ENCODE data around the gene SCYGR1. TPM values are rescaled to one million over a fixed set of nuclear protein-coding genes. Genes with fewer than 3 reads are reported as not detected.
"Not testable (repeated sequence)": the region's sequence is repeated elsewhere in the genome, so short reads cannot be mapped to it uniquely, and the experiment has no call there.

The SCYGR1 gene
- polyA plus RNA-seq, 1 donor from 2014 or later, result not detected

GRCh38 chr2:227386630-227387029 is 1.1 kb downstream of the SCYGR1 start:
- Histone ChIP-seq H3K79me2 (replicated peaks; ENCODE audit: insufficient read depth, low read length) (no peaks in the 10 kb centered on the region), H3K4me2 (ENCODE audit: low read length) (no peak overlapping the region), H3K36me3 (ENCODE audit: insufficient read depth, low read length) (no peaks in the 10 kb centered on the region), H3K9me2 (ENCODE audit: insufficient read depth, low read length) (no peaks in the 10 kb centered on the region), H3K27ac (ENCODE audit: low read length) (no peak overlapping the region), H3K9ac (ENCODE audit: low read length) (no peak overlapping the region), H3F3A (ENCODE audit: insufficient read depth, low read length, poor library complexity, severe bottlenecking) (no peaks in the 10 kb centered on the region), H2AFZ (ENCODE audit: low read depth, low read length) (no peak overlapping the region), H3K27me3 (ENCODE audit: insufficient read depth, low read depth, low read length) (no peaks in the 10 kb centered on the region), H4K20me1 (ENCODE audit: insufficient read depth) (no peaks in the 10 kb centered on the region), H3K4me3 (ENCODE audit: low read length) (no peak overlapping the region), H3K9me3 (ENCODE audit: low read length) (no peaks in the 10 kb centered on the region)
- TF ChIP-seq EZH2 (IDR thresholded peaks at IDR 0.05; ENCODE audit: borderline replicate concordance, insufficient read depth, low read length, poor library complexity, severe bottlenecking), result no peak
- TF ChIP-seq POLR2AphosphoS5 (IDR thresholded peaks at IDR 0.05), result no peak
- no peak for TF ChIP-seq SMC3 (conservative IDR thresholded peaks at IDR 0.05; ENCODE audit: poor library complexity)
- no peak for TF ChIP-seq RAD21 (conservative IDR thresholded peaks at IDR 0.05)
- no peak for TF ChIP-seq EP300 (conservative IDR thresholded peaks at IDR 0.05; ENCODE audit: poor library complexity, severe bottlenecking)
- no peak for TF ChIP-seq REST (IDR thresholded peaks at IDR 0.05; ENCODE audit: borderline replicate concordance)
- TF ChIP-seq CTCF (IDR thresholded peaks at IDR 0.05; ENCODE audit: poor library complexity, severe bottlenecking), result no peak

DNA sequence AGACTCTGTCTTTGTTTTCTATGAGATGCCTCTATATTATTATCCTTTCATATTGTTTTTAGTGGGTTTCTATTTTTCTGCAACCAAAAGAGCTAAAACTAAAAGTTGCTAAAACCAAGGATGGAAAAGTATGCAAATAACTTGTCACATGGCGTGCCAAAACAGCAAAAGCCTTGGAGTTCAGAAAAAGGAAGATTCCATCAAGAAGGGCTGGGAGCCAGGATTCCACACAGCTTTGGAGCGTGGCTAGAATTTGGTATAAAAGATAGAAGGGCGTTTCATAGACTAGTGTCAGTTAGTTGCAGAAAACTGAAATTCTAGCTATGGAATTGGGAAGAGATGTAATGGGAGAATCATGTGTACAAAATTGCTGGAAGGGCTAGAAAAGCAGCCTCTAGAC is 4.1 kb downstream of the SCYGR1 start:
- Histone ChIP-seq H3K79me2 (replicated peaks; ENCODE audit: insufficient read depth, low read length) (no peaks in the 10 kb centered on the region), H2AFZ (ENCODE audit: low read depth, low read length) (no peak overlapping the region)

GRCh38 chr2:227382241-227382835 is 5.4 kb downstream of the SCYGR1 start:
- not testable (repeated sequence) for H3K9me3 ChIP-seq (ENCODE audit: low read length); H3K36me3 ChIP-seq (ENCODE audit: insufficient read depth, low read length); H3K27ac ChIP-seq (ENCODE audit: low read length); H3K79me2 ChIP-seq (replicated peaks; ENCODE audit: insufficient read depth, low read length); H3K4me2 ChIP-seq (ENCODE audit: low read length); H2AFZ ChIP-seq (ENCODE audit: low read depth, low read length); H4K20me1 ChIP-seq (ENCODE audit: insufficient read depth); H3K9ac ChIP-seq (ENCODE audit: low read length); H3K27me3 ChIP-seq (ENCODE audit: insufficient read depth, low read depth, low read length); H3K4me3 ChIP-seq (ENCODE audit: low read length); H3K9me2 ChIP-seq (ENCODE audit: insufficient read depth, low read length); H3F3A ChIP-seq (ENCODE audit: insufficient read depth, low read length, poor library complexity, severe bottlenecking)

More for the DNA sequence above, 4.1 kb downstream of the SCYGR1 start:
- Histone ChIP-seq H3K4me3 (ENCODE audit: low read length) (no peak overlapping the region), H4K20me1 (ENCODE audit: insufficient read depth) (no peaks in the 10 kb centered on the region), H3K27ac (ENCODE audit: low read length) (no peak overlapping the region), H3K36me3 (ENCODE audit: insufficient read depth, low read length) (no peaks in the 10 kb centered on the region), H3K9me3 (ENCODE audit: low read length) (no peaks in the 10 kb centered on the region), H3K9me2 (ENCODE audit: insufficient read depth, low read length) (no peaks in the 10 kb centered on the region), H3K4me2 (ENCODE audit: low read length) (no peak overlapping the region), H3K9ac (ENCODE audit: low read length) (no peak overlapping the region), H3K27me3 (ENCODE audit: insufficient read depth, low read depth, low read length) (no peaks in the 10 kb centered on the region), H3F3A (ENCODE audit: insufficient read depth, low read length, poor library complexity, severe bottlenecking) (no peaks in the 10 kb centered on the region)
- TF ChIP-seq EZH2 (IDR thresholded peaks at IDR 0.05; ENCODE audit: borderline replicate concordance, insufficient read depth, low read length, poor library complexity, severe bottlenecking) (no peak), MXI1 (conservative IDR thresholded peaks at IDR 0.05; ENCODE audit: poor library complexity, severe bottlenecking) (no peak), POLR2AphosphoS5 (IDR thresholded peaks at IDR 0.05) (no peak), EP300 (conservative IDR thresholded peaks at IDR 0.05; ENCODE audit: poor library complexity, severe bottlenecking) (no peak)
